Mucosa of stomach (tissue), 1 donor: ENCODE measurements around the gene PLCL2.

ENCODE experiments used
- H3K27me3 ChIP-seq: one replicate; pipeline ENCODE4 v1.7.0; 2013; ENCODE audit warnings: mild to moderate bottlenecking, low read length; ENCODE audit not compliant: control insufficient read depth, insufficient read depth
- H3K36me3 ChIP-seq: one replicate; pipeline ENCODE4 v1.7.0; 2013; ENCODE audit warnings: low read length; ENCODE audit not compliant: control insufficient read depth, insufficient read depth
- H3K4me1 ChIP-seq: one replicate; pipeline ENCODE4 v1.7.0; 2013; ENCODE audit warnings: mild to moderate bottlenecking, low read length; ENCODE audit not compliant: control insufficient read depth, insufficient read depth
- H3K4me3 ChIP-seq: one replicate; pipeline ENCODE4 v1.7.0; 2013; ENCODE audit warnings: low read length
- H3K9ac ChIP-seq: one replicate; pipeline ENCODE4 v1.7.0; 2013; ENCODE audit warnings: mild to moderate bottlenecking, low read length, moderate library complexity
- H3K9me3 ChIP-seq: one replicate; pipeline ENCODE4 v1.7.0; 2013; ENCODE audit warnings: mild to moderate bottlenecking, low read length, moderate library complexity; ENCODE audit not compliant: control insufficient read depth
- donor health status: Pancreatic carcinoma.

PLCL2 gene

DNA sequence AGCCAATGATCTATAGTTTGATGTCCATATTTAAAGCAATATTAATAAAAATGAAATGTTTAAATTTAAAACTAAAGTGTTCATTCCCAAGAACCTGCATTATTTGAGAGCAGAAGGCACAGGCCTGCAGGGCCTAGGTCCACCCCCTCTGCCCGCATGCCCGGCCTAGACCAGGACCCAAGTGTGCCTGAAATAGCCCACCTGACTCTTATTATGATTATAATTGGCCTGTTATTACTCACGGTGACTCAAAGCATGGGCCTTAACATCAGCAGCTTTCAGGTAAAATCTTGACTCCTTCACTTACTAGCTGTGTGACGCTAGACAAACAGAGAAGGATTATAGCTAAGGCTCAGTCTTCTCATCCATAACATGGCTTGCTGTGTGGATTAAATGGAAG is 128.8 kb downstream of the PLCL2 start:
- Histone ChIP-seq H3K9ac (no peak overlapping the region), H3K27me3 (no peaks in the 10 kb centered on the region), H3K9me3 (no peaks in the 10 kb centered on the region), H3K36me3 (no peaks in the 10 kb centered on the region), H3K4me1 (peaks cover 25% of the 10 kb centered on the region), H3K4me3 (no peak overlapping the region)

DNA sequence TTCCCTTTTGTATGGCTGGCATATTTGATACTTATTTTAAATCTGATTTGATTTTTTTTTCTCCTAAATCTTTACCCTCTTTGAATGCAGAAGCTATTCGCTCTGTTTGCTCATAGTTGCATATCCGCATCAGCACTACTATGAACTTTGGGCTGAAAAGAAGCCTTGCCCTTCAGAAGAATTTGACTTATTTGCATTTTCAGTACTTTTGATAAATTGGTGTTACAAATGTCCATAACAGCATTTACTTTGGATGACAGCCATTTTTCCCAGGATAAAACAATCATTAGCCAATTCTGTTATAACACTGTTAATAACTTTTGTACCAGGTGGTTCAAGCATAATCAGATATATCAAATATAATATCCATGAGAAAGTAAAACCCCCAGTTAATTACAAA is 129.5 kb downstream of the PLCL2 start:
- Histone ChIP-seq H3K4me1 (peaks cover 25% of the 10 kb centered on the region), H3K9ac (no peak overlapping the region), H3K36me3 (no peaks in the 10 kb centered on the region), H3K27me3 (no peaks in the 10 kb centered on the region), H3K9me3 (no peaks in the 10 kb centered on the region), H3K4me3 (no peak overlapping the region)

DNA sequence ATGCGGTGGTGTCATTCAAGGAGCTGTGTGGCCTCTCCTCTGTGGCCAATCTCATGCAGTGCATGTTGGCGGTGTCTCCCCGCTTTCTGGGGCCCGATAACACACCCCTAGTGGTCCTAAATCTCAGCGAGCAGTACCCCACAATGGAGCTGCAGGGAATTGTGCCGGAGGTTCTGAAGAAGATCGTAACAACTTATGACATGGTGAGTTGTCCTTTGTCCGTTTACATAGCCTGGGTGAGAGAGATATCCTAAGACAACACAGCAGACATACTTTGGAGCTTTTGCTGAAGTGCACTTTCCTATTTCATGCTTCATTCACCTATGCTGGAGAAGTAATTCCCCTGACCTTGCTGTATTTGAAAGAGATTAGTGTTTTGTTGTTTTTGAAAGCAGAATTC is 130.0 kb downstream of the PLCL2 start:
- H3K9ac ChIP-seq, result no peak overlapping the region
- H3K27me3 ChIP-seq, result no peaks in the 10 kb centered on the region
- no peak overlapping the region for H3K4me3 ChIP-seq
- H3K9me3 ChIP-seq, result no peaks in the 10 kb centered on the region
- no peaks in the 10 kb centered on the region for H3K36me3 ChIP-seq
- H3K4me1 ChIP-seq, result peaks cover 25% of the 10 kb centered on the region

DNA sequence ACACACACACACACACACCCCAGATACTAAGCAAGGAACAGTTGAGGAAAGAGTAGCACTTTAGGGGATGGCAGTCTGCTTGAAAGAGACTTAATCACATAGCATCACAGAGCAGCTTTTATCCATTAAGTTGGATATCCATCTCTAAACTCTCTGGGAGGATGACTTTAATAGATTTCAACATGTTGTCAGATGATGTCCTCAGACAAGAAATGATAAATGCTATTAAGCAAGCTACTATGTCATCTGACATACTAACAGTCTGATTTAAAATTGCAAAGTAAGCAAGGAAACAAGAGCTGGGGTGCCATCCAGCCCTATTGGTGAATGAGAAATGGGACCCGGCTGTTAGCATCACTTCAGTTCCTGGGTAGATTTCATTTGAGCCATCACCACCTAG is 136.9 kb downstream of the PLCL2 start:
- H3K9ac ChIP-seq, result no peak overlapping the region
- H3K36me3 ChIP-seq, result no peaks in the 10 kb centered on the region
- no peaks in the 10 kb centered on the region for H3K27me3 ChIP-seq
- H3K9me3 ChIP-seq, result no peaks in the 10 kb centered on the region
- H3K4me3 ChIP-seq, result no peak overlapping the region
- H3K4me1 ChIP-seq, result peaks cover 10% of the 10 kb centered on the region

DNA sequence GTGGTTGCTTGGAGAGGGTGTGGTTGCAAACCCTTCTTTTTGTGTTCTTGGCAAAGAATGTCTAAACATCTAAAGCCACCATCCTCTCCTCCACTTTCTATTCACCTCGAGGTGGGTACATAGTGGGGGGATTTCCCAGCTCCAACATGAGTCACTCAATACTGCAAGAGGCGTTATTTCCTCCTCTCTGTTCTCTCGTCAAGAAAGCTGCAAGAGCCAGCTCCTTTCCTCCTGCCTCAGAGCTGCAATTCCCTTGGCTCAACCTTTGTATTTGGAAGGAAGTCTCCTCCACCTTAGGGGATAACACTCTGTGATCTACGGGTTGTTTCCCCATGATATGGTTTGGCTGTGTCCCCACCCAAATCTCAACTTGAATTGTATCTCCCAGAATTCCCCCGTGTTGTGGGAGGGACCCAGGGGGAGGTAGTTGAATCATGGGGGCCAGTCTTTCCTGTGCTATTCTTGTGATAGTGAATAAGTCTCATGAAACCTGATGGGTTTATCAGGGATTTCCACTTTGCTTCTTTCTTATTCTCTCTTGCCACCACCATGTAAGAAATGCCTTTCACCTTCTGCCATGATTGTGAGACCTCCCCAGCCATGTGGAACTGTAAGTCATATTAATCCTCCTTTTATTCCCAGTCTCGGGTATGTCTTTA is 138.4 kb downstream of the PLCL2 start:
- H3K4me1 ChIP-seq, result peaks cover 10% of the 10 kb centered on the region
- H3K27me3 ChIP-seq, result no peaks in the 10 kb centered on the region
- H3K9me3 ChIP-seq, result no peaks in the 10 kb centered on the region

DNA sequence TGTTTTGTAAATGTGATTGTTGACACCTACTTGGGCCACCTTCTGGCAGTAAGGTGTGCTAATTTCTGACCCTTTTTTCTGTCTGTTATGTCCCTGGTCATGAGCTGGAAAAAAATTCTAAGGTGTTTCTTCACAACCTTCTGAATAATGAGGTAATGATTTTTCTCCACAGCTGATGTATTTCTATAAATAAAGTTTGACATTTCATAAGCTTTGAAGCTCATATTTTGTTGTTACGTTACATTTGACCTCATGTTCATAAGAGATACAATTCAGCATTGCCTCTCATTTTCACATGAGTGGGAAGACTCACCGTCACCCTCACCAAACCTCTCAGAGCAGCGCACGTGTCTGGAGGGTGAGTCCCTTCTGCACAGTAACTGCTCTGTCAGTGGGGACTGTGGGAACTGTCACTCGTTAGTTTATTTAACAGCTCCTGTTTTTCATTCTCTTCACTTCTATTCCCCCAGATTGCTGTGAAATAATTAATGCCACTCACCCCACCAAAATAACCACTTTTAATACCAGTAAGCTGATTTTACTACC is 140.9 kb downstream of the PLCL2 start:
- Histone ChIP-seq H3K4me3 (no peak overlapping the region), H3K9me3 (no peaks in the 10 kb centered on the region), H3K9ac (no peak overlapping the region), H3K4me1 (peaks cover 21% of the 10 kb centered on the region), H3K36me3 (no peaks in the 10 kb centered on the region), H3K27me3 (no peaks in the 10 kb centered on the region)

More for the DNA sequence above, 138.4 kb downstream of the PLCL2 start:
- no peaks in the 10 kb centered on the region for H3K36me3 ChIP-seq
- H3K4me3 ChIP-seq, result no peak overlapping the region
- H3K9ac ChIP-seq, result no peak overlapping the region

DNA sequence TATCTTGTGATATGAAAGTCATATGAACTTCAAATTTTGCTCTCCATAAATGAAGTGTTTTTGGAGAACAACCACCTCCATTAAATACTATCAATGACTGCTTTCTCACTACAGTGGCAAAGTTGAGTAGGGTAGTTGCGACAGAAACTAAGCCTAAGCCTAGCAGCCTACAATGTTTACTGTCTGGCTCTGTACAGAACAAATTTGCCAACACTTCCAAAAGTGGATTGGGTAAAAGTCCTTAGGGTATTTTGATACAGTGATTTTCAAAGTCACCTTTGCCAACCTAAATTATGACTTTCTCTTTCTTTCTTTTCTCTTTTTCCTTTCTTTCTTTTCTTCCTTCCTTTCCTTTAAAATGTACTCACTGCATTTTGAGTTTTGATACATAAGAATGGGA is 142.6 kb downstream of the PLCL2 start:
- no peaks in the 10 kb centered on the region for H3K36me3 ChIP-seq
- no peaks in the 10 kb centered on the region for H3K9me3 ChIP-seq
- H3K4me1 ChIP-seq, result peaks cover 25% of the 10 kb centered on the region
- no peak overlapping the region for H3K4me3 ChIP-seq
- H3K9ac ChIP-seq, result no peak overlapping the region
- H3K27me3 ChIP-seq, result no peaks in the 10 kb centered on the region

DNA sequence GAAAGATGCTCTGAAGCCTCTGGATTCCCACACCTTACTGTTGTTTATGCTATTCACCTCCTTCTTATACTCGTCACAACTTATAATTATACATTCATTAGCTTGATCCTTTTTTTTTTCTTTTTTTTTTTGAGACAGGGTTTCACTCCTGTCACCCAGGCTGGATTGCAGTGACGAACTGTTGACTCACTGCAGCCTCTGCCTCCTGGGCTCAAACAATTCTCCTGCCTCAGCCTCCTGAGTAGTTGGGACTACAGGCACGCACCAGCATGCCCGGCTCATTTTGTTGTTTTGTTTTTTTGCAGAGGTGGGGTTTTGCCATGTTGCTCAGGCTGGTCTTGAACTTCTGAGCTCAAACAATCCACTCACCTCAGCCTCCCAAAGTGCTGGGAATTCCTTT is 143.6 kb downstream of the PLCL2 start:
- Histone ChIP-seq H3K9me3 (no peaks in the 10 kb centered on the region), H3K36me3 (no peaks in the 10 kb centered on the region), H3K4me3 (no peak overlapping the region), H3K27me3 (no peaks in the 10 kb centered on the region), H3K9ac (no peak overlapping the region), H3K4me1 (peaks cover 15% of the 10 kb centered on the region)

DNA sequence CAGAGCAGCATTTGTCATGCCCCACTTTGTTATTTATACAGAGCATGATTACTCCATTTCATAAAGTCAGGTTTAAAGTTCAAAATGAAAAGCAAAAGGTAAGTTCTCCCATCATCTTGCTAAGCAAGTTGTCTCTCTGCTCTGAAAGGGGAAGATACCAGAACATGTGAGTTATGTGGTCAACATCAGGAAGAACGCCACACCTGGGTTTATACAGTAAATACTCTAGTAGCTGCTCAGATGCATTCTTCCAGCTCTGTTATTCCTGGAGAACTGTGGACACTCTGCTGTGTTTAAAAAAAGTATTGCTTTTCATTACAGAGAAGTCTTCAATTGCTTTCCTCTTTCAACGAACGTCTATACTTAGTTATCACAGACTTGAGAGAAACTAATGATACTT is 145.7 kb downstream of the PLCL2 start:
- Histone ChIP-seq H3K9ac (no peak overlapping the region), H3K27me3 (no peaks in the 10 kb centered on the region), H3K4me3 (no peak overlapping the region), H3K36me3 (no peaks in the 10 kb centered on the region), H3K9me3 (no peaks in the 10 kb centered on the region), H3K4me1 (peaks cover 15% of the 10 kb centered on the region)

DNA sequence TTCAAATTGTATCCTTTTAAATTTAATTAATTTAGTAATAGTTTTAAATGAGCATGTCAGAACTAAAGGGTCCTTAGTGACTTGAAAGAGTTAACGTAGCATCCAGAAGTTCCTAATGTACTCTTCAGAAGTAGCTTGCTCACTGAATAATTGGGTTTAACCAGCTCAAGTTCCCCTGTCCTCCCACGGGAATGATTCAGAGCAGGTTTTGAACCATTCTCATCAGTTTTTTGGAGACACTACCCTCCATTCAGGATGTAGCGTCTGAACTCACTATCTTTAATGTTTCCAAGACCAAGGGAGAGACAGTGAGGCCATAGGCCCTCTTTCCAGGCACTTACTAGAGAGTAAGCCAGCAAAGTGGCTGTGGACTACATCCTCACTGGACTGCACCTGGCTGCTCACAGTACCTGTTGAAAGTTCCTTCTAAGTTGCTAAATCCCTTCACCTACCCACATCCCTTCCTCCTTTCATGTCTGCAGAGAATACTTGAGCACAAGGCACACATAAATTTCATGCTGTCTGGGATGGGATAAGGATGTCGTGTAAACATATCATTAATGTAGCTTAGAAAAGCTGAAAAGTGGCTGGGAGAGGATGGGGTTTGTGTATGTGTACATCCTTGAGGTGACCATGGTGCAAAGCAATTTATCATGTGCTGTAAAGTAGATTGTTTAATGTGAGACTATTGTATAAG is 146.3 kb downstream of the PLCL2 start:
- no peak overlapping the region for H3K9ac ChIP-seq
- no peaks in the 10 kb centered on the region for H3K27me3 ChIP-seq
- H3K4me1 ChIP-seq, result peaks cover 15% of the 10 kb centered on the region
- H3K36me3 ChIP-seq, result no peaks in the 10 kb centered on the region
- no peaks in the 10 kb centered on the region for H3K9me3 ChIP-seq
- H3K4me3 ChIP-seq, result no peak overlapping the region

DNA sequence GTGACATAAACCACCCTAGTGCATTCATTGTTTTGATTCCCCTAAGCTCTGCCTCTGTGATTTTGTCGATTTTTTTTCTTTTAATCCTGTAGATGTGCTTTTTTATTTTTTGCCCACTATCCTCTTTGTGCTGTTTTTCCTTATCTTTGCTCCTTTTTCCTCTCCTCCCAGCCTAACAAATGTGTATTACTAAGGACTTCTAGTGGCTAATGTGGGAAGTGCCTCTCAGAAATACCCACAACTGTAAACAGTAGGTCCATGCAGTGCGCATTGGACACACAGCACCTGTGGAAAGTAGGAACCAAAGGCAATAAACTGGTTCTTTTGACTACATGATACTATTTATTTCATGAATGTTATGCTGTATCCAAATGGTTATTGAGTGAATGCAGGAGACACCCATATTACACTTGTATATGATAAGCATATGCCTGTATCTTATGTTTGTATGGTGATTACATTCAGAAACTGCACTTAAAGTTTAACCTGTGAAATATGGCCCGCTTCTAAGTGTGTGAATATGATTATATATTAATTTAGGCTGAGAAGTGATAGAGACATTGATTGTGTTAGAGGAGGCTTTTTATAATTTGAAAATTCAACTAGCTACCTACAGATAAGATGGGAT is 147.8 kb downstream of the PLCL2 start:
- H3K27me3 ChIP-seq, result no peaks in the 10 kb centered on the region
- no peaks in the 10 kb centered on the region for H3K9me3 ChIP-seq
- no peak overlapping the region for H3K4me3 ChIP-seq
- H3K4me1 ChIP-seq, result peaks cover 21% of the 10 kb centered on the region
- no peaks in the 10 kb centered on the region for H3K36me3 ChIP-seq
- H3K9ac ChIP-seq, result no peak overlapping the region

DNA sequence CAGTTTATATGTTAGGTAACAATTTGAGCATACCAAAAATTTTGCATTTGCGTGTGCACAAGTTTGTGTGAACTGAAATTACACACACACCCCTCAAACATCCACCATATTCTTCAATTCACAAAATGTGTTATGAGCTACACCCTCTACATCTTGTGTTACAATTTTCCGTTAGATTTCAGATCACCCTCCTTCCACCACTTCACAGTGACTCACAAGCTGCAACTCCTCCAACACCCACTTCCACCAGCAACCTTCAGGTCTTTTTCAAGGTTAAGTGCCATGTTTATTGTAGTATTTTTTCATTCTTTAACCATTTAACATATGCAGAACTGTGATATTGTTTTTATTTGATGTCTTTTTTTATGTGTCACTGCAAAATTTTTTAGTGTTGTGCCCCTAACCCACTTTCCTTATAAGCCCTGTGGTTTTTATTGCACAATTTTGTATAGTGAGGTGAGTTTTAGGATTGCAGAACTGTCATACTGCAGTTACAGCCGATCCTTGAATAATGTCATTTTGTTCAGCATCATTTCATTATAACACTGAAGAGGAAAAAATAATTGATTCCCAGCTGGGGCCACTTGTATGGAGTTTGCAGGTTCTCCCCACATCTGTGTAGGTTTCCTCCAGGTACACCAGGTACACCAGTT is 148.9 kb downstream of the PLCL2 start:
- Histone ChIP-seq H3K27me3 (no peaks in the 10 kb centered on the region), H3K9me3 (no peaks in the 10 kb centered on the region), H3K4me3 (no peak overlapping the region), H3K4me1 (peaks cover 27% of the 10 kb centered on the region), H3K36me3 (no peaks in the 10 kb centered on the region), H3K9ac (no peak overlapping the region)
